ENCODE results near the gene PARD3.

DNA sequence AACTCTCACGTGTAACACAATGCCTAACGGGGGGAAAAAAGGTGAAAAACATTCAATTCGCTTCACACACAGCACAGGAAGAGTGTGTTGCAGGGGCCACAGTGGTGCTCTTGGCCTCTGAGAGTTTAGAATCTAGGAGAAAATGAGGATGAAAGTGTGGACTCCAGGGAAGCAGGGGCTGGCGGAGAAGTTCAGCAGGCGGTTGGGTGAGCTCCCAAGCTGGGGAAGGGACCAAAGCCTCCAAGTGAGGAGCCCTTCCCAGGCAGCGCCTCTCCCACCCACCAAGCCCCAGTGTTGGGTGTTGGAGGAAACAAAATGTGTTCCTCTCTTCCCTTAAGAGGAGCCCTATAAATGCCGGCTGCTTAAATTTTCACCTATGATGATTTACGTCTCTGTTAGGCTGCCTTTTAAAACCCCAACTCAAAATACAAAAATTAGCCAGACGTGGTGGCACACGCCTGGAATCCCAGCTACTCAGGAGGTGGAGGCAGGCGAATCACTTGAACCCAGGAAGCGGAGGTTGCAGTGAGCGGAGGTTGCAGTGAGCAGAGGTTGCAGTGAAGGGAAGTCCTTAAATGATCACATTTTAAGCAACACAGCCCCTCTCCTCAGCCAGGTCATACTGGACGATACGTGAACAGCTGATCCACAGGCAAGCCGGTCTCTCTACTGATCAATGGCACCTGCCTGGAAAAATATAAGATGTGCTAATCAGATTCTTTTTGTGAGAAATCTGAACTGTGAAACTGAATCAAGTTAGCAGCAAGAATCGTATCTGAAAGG lies 735.2 kb downstream of the PARD3 start:
- TF ChIP-seq POLR2A (IDR thresholded peaks at IDR 0.05): no peak
- TF ChIP-seq, protein P1, sequence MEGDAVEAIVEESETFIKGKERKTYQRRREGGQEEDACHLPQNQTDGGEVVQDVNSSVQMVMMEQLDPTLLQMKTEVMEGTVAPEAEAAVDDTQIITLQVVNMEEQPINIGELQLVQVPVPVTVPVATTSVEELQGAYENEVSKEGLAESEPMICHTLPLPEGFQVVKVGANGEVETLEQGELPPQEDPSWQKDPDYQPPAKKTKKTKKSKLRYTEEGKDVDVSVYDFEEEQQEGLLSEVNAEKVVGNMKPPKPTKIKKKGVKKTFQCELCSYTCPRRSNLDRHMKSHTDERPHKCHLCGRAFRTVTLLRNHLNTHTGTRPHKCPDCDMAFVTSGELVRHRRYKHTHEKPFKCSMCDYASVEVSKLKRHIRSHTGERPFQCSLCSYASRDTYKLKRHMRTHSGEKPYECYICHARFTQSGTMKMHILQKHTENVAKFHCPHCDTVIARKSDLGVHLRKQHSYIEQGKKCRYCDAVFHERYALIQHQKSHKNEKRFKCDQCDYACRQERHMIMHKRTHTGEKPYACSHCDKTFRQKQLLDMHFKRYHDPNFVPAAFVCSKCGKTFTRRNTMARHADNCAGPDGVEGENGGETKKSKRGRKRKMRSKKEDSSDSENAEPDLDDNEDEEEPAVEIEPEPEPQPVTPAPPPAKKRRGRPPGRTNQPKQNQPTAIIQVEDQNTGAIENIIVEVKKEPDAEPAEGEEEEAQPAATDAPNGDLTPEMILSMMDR (IDR thresholded peaks at IDR 0.05): no peak
